Measurements from ENCODE around the gene ENTPD3. TPM values are rescaled to one million over a fixed set of nuclear protein-coding genes. Genes with fewer than 3 reads are reported as not detected.

Gene ENTPD3
- total and polyA plus RNA-seq, 2 of the 13 experiments (the other 11 are each of a cell fraction or from before 2014, with no cell fraction given): 0.07 TPM; not detected in 1

DNA sequence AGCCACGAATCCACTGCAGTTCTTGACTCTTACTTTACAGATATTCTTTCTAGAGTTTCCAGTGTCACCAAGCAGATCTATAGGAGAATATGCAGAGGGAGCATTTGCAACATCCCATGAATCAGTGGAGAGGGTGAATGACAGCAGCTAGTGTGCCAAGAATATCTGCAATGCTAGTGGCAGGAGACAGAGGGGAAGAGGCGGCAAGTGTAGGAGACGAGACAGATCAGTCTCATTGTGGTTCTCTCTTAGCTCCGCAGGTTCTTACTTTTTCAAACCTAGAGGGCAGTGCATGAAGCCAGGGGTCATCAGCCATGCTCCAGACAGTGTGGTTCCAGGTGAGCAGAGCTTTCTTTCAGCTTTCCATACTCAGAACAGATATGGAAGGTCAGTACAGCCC lies 90.7 kb downstream of the ENTPD3 start (continued):
- TF ChIP-seq, protein P1, sequence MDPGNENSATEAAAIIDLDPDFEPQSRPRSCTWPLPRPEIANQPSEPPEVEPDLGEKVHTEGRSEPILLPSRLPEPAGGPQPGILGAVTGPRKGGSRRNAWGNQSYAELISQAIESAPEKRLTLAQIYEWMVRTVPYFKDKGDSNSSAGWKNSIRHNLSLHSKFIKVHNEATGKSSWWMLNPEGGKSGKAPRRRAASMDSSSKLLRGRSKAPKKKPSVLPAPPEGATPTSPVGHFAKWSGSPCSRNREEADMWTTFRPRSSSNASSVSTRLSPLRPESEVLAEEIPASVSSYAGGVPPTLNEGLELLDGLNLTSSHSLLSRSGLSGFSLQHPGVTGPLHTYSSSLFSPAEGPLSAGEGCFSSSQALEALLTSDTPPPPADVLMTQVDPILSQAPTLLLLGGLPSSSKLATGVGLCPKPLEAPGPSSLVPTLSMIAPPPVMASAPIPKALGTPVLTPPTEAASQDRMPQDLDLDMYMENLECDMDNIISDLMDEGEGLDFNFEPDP (CRISPR knock-in tag; conservative IDR thresholded peaks at IDR 0.05): 0 out of 2 replicates have a peak, but pooled peaks have one; percentile 6
- TF ChIP-seq, protein P2, sequence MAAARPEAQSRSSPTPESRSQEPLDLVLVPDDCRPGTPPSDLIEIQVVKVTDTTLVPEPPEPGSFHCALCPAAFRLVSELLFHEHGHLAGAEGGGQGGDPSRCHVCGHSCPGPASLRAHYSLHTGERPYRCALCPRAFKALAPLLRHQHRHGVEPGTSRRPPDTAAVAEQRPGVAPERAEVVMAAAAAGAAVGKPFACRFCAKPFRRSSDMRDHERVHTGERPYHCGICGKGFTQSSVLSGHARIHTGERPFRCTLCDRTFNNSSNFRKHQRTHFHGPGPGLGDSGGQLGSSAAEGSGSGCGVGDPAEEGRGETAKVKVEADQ (CRISPR knock-in tag; IDR thresholded peaks at IDR 0.05; ENCODE audit: borderline replicate concordance): 0 out of 2 replicates have a peak, but pooled peaks have one; percentile 2
- TF ChIP-seq, protein P3, sequence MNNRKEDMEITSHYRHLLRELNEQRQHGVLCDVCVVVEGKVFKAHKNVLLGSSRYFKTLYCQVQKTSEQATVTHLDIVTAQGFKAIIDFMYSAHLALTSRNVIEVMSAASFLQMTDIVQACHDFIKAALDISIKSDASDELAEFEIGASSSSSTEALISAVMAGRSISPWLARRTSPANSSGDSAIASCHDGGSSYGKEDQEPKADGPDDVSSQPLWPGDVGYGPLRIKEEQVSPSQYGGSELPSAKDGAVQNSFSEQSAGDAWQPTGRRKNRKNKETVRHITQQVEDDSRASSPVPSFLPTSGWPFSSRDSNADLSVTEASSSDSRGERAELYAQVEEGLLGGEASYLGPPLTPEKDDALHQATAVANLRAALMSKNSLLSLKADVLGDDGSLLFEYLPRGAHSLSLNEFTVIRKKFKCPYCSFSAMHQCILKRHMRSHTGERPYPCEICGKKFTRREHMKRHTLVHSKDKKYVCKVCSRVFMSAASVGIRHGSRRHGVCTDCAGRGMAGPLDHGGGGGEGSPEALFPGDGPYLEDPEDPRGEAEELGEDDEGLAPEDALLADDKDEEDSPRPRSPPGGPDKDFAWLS (CRISPR knock-in tag; IDR thresholded peaks at IDR 0.05; ENCODE audit: borderline replicate concordance): no peak
- TF ChIP-seq ZNF333 (CRISPR knock-in tag; IDR thresholded peaks at IDR 0.05; ENCODE audit: borderline replicate concordance) (no peak), HDAC1 (CRISPR knock-in tag; IDR thresholded peaks at IDR 0.05) (no peak)
- TF ChIP-seq, protein P4, sequence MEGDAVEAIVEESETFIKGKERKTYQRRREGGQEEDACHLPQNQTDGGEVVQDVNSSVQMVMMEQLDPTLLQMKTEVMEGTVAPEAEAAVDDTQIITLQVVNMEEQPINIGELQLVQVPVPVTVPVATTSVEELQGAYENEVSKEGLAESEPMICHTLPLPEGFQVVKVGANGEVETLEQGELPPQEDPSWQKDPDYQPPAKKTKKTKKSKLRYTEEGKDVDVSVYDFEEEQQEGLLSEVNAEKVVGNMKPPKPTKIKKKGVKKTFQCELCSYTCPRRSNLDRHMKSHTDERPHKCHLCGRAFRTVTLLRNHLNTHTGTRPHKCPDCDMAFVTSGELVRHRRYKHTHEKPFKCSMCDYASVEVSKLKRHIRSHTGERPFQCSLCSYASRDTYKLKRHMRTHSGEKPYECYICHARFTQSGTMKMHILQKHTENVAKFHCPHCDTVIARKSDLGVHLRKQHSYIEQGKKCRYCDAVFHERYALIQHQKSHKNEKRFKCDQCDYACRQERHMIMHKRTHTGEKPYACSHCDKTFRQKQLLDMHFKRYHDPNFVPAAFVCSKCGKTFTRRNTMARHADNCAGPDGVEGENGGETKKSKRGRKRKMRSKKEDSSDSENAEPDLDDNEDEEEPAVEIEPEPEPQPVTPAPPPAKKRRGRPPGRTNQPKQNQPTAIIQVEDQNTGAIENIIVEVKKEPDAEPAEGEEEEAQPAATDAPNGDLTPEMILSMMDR (CRISPR knock-in tag; IDR thresholded peaks at IDR 0.05): 0 out of 2 replicates have a peak, but pooled peaks have one; percentile 7
- TF ChIP-seq, protein P5, sequence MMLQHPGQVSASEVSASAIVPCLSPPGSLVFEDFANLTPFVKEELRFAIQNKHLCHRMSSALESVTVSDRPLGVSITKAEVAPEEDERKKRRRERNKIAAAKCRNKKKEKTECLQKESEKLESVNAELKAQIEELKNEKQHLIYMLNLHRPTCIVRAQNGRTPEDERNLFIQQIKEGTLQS (CRISPR knock-in tag; IDR thresholded peaks at IDR 0.05): no peak

Other genes with a start within 250 kb of the ENTPD3 start
- 12.7 and 26.6 TPM in 2 replicates for gene EIF1B, start 77.5 kb upstream of the ENTPD3 start, total RNA-seq (2016; rRNA removed; fragmentation: Illumina TruSeq; extraction: Trizol)
- 28.0 and 29.1 TPM in 2 replicates for gene EIF1B, start 77.5 kb upstream of the ENTPD3 start, polyA plus RNA-seq (2011; rRNA removed)
- gene RPL14, start 70.2 kb downstream of the ENTPD3 start, total RNA-seq (2016; rRNA removed; fragmentation: Illumina TruSeq; extraction: Trizol): 1,291 and 1,534 TPM in 2 replicates
- gene RPL14, start 70.2 kb downstream of the ENTPD3 start, polyA plus RNA-seq (2011; rRNA removed): 502 and 554 TPM in 2 replicates
- 4.9 and 5.2 TPM in 2 replicates for gene ZNF619, start 89.9 kb downstream of the ENTPD3 start, total RNA-seq (2016; rRNA removed; fragmentation: Illumina TruSeq; extraction: Trizol)
- 0.83 and 1.0 TPM in 2 replicates for gene ZNF619, start 89.9 kb downstream of the ENTPD3 start, polyA plus RNA-seq (2011; rRNA removed)
- 12.2 and 16.3 TPM in 2 replicates for gene ZNF620, start 118.9 kb downstream of the ENTPD3 start, total RNA-seq (2016; rRNA removed; fragmentation: Illumina TruSeq; extraction: Trizol)
- 2.3 TPM in 2 replicates for gene ZNF620, start 118.9 kb downstream of the ENTPD3 start, polyA plus RNA-seq (2011; rRNA removed)
- 13.2 and 16.5 TPM in 2 replicates for gene ZNF621, start 137.8 kb downstream of the ENTPD3 start, total RNA-seq (2016; rRNA removed; fragmentation: Illumina TruSeq; extraction: Trizol)
- 14.9 and 15.4 TPM in 2 replicates for gene ZNF621, start 137.8 kb downstream of the ENTPD3 start, polyA plus RNA-seq (2011; rRNA removed)